Naive B cell (primary cell): ENCODE measurements around the gene ZDHHC11B. TPM values are rescaled to one million over a fixed set of nuclear protein-coding genes. Genes with fewer than 3 reads are reported as not detected.

Experiments used
- ATAC-seq, 2 donors: fragments of 150-1000 bp; cut with Tn5 transposase; 2 replicates each; pipeline ENCODE4 v1.10.0; 2021; ENCODE audit warnings: low read depth in 2 of 2, mild to moderate bottlenecking in 2 of 2, moderate library complexity in 2 of 2
- DNase-seq: peaks from one replicate; pipeline ENCODE4 v3.0.0; 2022
- H3K27ac Mint-ChIP-seq, 6 donors: one replicate each; pipeline ENCODE4 v1.8.0; 2020 to 2022; ENCODE audit warnings: mild to moderate bottlenecking in 6 of 6, mixed read lengths in 6 of 6, moderate library complexity in 5 of 6, inconsistent platforms in 2 of 6
- H3K27me3 Mint-ChIP-seq, 3 donors: one replicate each; pipeline ENCODE4 v1.8.0; 2021 to 2022; ENCODE audit warnings: mixed read lengths in 3 of 3, mild to moderate bottlenecking in 1 of 3
- H3K36me3 Mint-ChIP-seq, 2 donors: one replicate each; pipeline ENCODE4 v1.8.0; 2020 to 2022; ENCODE audit warnings: mixed read lengths in 2 of 2, inconsistent platforms in 1 of 2, mild to moderate bottlenecking in 1 of 2
- H3K4me1 Mint-ChIP-seq, 3 donors: one replicate each; pipeline ENCODE4 v1.8.0; 2020 to 2022; ENCODE audit warnings: mixed read lengths in 3 of 3, inconsistent platforms in 1 of 3, mild to moderate bottlenecking in 1 of 3, moderate library complexity in 1 of 3
- H3K4me3 Mint-ChIP-seq, 8 donors: one replicate each; pipeline ENCODE4 v1.8.0; 2020 to 2022; ENCODE audit warnings: mild to moderate bottlenecking in 8 of 8, mixed read lengths in 8 of 8, moderate library complexity in 8 of 8, inconsistent platforms in 2 of 8
- H3K9me3 Mint-ChIP-seq, 7 donors: one replicate each; pipeline ENCODE4 v1.8.0; 2020 to 2022; ENCODE audit warnings: mixed read lengths in 7 of 7, mild to moderate bottlenecking in 5 of 7, inconsistent platforms in 2 of 7, moderate library complexity in 1 of 7
- polyA plus RNA-seq, 6 donors: library from polyadenylated mRNA; unstranded; fragments of 300-500 nt; fragmentation: Illumina TruSeq; gene quantifications; one replicate each; pipeline ENCODE4 v1.2.3, GENCODE V29; 2021; ENCODE audit warnings: low read depth in 6 of 6

ZDHHC11B gene
- polyA plus RNA-seq, 6 donors from 2014 or later: not detected

GRCh38 chr5:668283-668995 is 116.1 kb downstream of the ZDHHC11B start:
- Mint-ChIP-seq H3K27ac (no peak overlapping the region), H3K4me1 (peaks cover 8 to 14% (median 12%) of the 10 kb centered on the region in 3 donors), H3K36me3 (peaks cover 0 to 11% of the 10 kb centered on the region in 2 donors), H3K9me3 (no peaks in the 10 kb centered on the region), H3K27me3 (peaks cover 6 to 15% (median 9%) of the 10 kb centered on the region in 3 donors), H3K4me3 (no peak overlapping the region)
- ATAC-seq (no peak), DNase-seq (no peak)

- Mint-ChIP-seq H3K36me3 (peaks cover 0 to 11% of the 10 kb centered on the region in 2 donors), H3K4me1 (peaks cover 1 to 5% (median 1%) of the 10 kb centered on the region in 3 donors), H3K9me3 (no peaks in the 10 kb centered on the region), H3K27me3 (peaks cover 0 to under 1% (median 0%) of the 10 kb centered on the region in 3 donors), H3K4me3 (no peak overlapping the region), H3K27ac (no peak overlapping the region)
- no peak for ATAC-seq
- DNase-seq: no peak
Measured at GRCh38 chr5:666816-667498, 117.6 kb downstream of the ZDHHC11B start.

- Mint-ChIP-seq H3K9me3 (no peaks in the 10 kb centered on the region), H3K4me3 (no peak overlapping the region), H3K36me3 (peaks cover 5 to 15% of the 10 kb centered on the region in 2 donors), H3K27me3 (no peaks in the 10 kb centered on the region), H3K4me1 (peaks cover 0 to 5% (median 0%) of the 10 kb centered on the region in 3 donors), H3K27ac (no peak overlapping the region)
- DNase-seq (no peak), ATAC-seq (no peak)
Measured at GRCh38 chr5:665956-666711, 118.4 kb downstream of the ZDHHC11B start.

- Mint-ChIP-seq H3K36me3 (peaks cover 5 to 17% of the 10 kb centered on the region in 2 donors), H3K27me3 (no peaks in the 10 kb centered on the region), H3K4me3 (no peak overlapping the region), H3K27ac (no peak overlapping the region), H3K9me3 (no peaks in the 10 kb centered on the region), H3K4me1 (peaks cover 0 to 5% (median 0%) of the 10 kb centered on the region in 3 donors)
- ATAC-seq (no peak), DNase-seq (no peak)
Measured at GRCh38 chr5:665541-665955, 119.0 kb downstream of the ZDHHC11B start.

DNA sequence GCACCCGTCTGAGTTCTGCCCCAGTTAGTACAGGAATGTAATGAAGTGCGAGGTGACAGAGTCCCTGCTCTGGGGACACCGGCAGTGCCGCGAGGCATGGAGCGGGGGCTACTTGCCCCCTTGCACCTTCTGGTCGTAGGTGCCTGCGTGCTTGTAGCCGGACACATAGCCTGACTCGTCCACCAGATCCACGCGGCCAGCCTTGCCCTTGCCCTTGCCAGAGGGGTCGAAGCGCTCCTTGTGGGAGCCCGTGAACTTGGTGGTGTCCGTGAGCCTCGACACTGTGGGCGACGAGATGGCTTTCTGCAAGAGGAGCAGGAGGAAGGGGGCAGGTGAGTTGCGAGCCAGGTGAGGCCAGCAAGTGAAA is 119.6 kb downstream of the ZDHHC11B start:
- DNase-seq (no peak), ATAC-seq (no peak)
- Mint-ChIP-seq H3K4me1 (peaks cover 0 to 5% (median 0%) of the 10 kb centered on the region in 3 donors), H3K36me3 (peaks cover 10 to 17% of the 10 kb centered on the region in 2 donors), H3K9me3 (no peaks in the 10 kb centered on the region), H3K27me3 (no peaks in the 10 kb centered on the region), H3K4me3 (no peak overlapping the region), H3K27ac (no peak overlapping the region)

GRCh38 chr5:664343-664993 is 120.1 kb downstream of the ZDHHC11B start:
- H3K27ac Mint-ChIP-seq: no peak overlapping the region
- no peaks in the 10 kb centered on the region for H3K9me3 Mint-ChIP-seq

GRCh38 chr5:663436-664342 is 120.8 kb downstream of the ZDHHC11B start:
- Mint-ChIP-seq H3K27ac (peak overlapping the region in 1 of 6 donors; percentile 8), H3K4me1 (peaks cover 0 to 5% (median 0%) of the 10 kb centered on the region in 3 donors), H3K36me3 (peaks cover 14 to 26% of the 10 kb centered on the region in 2 donors), H3K9me3 (no peaks in the 10 kb centered on the region), H3K27me3 (no peaks in the 10 kb centered on the region), H3K4me3 (no peak overlapping the region)
- no peak for DNase-seq
- no peak for ATAC-seq

More at GRCh38 chr5:664343-664993, 120.1 kb downstream of the ZDHHC11B start:
- Mint-ChIP-seq H3K27me3 (no peaks in the 10 kb centered on the region), H3K4me3 (no peak overlapping the region), H3K4me1 (peaks cover 0 to 5% (median 0%) of the 10 kb centered on the region in 3 donors), H3K36me3 (peaks cover 10 to 19% of the 10 kb centered on the region in 2 donors)
- DNase-seq: no peak
- no peak for ATAC-seq

DNA sequence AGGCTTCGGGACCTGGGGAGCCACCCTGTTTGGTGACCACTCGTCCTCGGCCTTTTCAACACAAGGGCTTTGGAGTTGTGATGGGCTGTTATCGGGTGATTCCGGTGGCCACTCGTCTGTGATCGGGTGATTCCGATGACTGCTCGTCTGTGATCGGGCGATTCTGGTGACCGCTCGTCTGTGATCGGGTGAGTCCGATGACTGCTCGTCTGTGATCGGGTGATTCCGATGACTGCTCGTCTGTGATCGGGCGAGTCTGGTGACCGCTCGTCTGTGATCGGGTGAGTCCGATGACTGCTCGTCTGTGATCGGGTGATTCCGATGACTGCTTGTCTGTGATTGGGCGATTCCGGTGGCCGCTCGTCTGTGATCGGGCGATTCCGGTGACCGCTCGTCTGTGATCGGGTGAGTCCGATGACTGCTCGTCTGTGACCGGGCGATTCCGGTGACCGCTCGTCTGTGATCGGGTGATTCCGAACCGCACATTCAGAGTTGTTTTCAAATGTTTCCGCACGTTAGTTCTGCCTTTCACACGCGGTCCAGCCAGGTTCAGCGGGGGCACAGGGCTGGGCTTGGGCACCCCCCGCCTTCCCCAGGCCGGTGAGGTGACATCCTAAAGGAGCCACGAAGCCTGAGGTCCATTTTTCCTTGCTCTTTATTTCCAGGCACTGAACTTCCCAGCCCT is 121.6 kb downstream of the ZDHHC11B start:
- ATAC-seq: no peak
- DNase-seq: no peak
- Mint-ChIP-seq H3K4me3 (peak overlapping the region in 1 of 8 donors; percentile 15), H3K9me3 (no peaks in the 10 kb centered on the region), H3K27ac (peak overlapping the region in 1 of 6 donors; percentile 8), H3K27me3 (no peaks in the 10 kb centered on the region), H3K4me1 (peaks cover 0 to 5% (median 0%) of the 10 kb centered on the region in 3 donors), H3K36me3 (peaks cover 19 to 31% of the 10 kb centered on the region in 2 donors)

- Mint-ChIP-seq H3K27me3 (no peaks in the 10 kb centered on the region), H3K36me3 (peaks cover 24 to 30% of the 10 kb centered on the region in 2 donors), H3K27ac (no peak overlapping the region), H3K9me3 (peaks cover 0 to 2% (median 0%) of the 10 kb centered on the region in 7 donors), H3K4me3 (no peak overlapping the region), H3K4me1 (peaks cover 0 to 3% (median 0%) of the 10 kb centered on the region in 3 donors)
- DNase-seq (no peak), ATAC-seq (no peak)
Measured at GRCh38 chr5:661891-662750, 122.4 kb downstream of the ZDHHC11B start.

DNA sequence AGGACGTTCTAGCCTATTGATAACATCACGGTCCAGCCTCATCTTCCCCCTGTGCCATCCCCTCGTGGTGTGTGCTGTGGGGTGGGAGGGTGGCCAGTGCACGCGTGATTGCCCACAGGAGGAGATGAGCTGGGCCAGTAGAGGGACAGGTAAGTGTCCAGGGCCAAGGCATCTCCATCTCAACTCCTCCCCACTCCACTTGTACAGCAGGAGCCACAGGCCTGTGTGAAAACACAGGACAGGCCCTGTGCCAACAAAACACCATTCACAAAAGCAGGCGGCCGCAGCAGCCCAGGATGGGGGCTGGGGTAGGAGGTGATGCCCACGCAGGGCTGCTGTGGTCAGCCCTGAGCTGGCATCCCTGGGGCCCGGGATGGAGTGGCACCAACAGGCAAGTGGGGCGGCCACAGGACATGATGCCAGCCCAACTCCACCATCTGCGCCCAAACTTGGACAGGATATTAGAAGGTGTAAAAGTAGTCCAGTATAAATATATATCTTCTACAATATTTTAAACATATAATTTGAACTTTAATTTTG is 124.0 kb downstream of the ZDHHC11B start:
- Mint-ChIP-seq H3K27ac (no peak overlapping the region), H3K4me1 (peaks cover 0 to 3% (median 0%) of the 10 kb centered on the region in 3 donors), H3K4me3 (no peak overlapping the region), H3K9me3 (peaks cover 0 to 2% (median 0%) of the 10 kb centered on the region in 7 donors), H3K27me3 (no peaks in the 10 kb centered on the region), H3K36me3 (peaks cover 24 to 37% of the 10 kb centered on the region in 2 donors)
- ATAC-seq (no peak), DNase-seq (no peak)
